ENCODE data around the gene OSBPL1A. TPM values are rescaled to one million over a fixed set of nuclear protein-coding genes. Genes with fewer than 3 reads are reported as not detected.

OSBPL1A gene
- total and polyA plus RNA-seq, 2 of the 8 experiments (the other 6 are each of a cell fraction or from before 2014, with no cell fraction given) = 53.2 to 74.9 TPM

GRCh38 chr18:24427484-24427883 is 29.9 kb upstream of the OSBPL1A start:
- Histone ChIP-seq H3K4me2 (ENCODE audit: insufficient read depth in 1 of 2, low read depth in 2 of 2, low read length in 2 of 2) (peak overlapping the region; percentile 76 to 87), H3K4me3 (ENCODE audit: extremely low read depth in 1 of 4, insufficient read depth in 2 of 4, low read depth in 3 of 4, low read length in 4 of 4) (peak overlapping the region; percentile 83 to 94 (median 84)), H3K23me2 (ENCODE audit: low read depth, low read length) (peaks cover 3% of the 10 kb centered on the region; the same call in 1 of the 2 replicates), H3K79me2 (ENCODE audit: control insufficient read depth in 1 of 2, insufficient read depth in 2 of 2, low read length in 2 of 2) (peaks cover 0 to 18% of the 10 kb centered on the region in 2 experiments; a peak in 2 of 4 replicates), H2BK5ac (ENCODE audit: low read depth, low read length) (peak overlapping the region; percentile 26), H4K8ac (ENCODE audit: extremely low read depth, insufficient read depth, low read length) (no peak overlapping the region; the same call in 1 of the 2 replicates), H3K9me3 (ENCODE audit: insufficient read depth in 2 of 2, low read depth in 1 of 2, low read length in 1 of 2) (no peaks in the 10 kb centered on the region), H2AFZ (ENCODE audit: low read length) (no peak overlapping the region), H3K4ac (replicated peaks; ENCODE audit: insufficient read length, low read depth, low read length) (peak overlapping the region; percentile 74), H2BK12ac (ENCODE audit: low read depth, low read length) (no peak overlapping the region), H4K91ac (replicated peaks; ENCODE audit: insufficient read length, low read length) (no peak overlapping the region), H2BK15ac (ENCODE audit: low read length) (no peak overlapping the region), H3K23ac (ENCODE audit: insufficient read length) (no peak overlapping the region), H3K79me1 (ENCODE audit: low read depth, low read length) (no peaks in the 10 kb centered on the region), H4K20me1 (replicated peaks in 1 of 2; ENCODE audit: control insufficient read depth in 1 of 2, insufficient read depth in 2 of 2, low read length in 2 of 2) (no peaks in the 10 kb centered on the region), H3K56ac (replicated peaks; ENCODE audit: insufficient read length, low read depth, low read length) (no peak overlapping the region), H3K27ac (ENCODE audit: low read depth, low read length) (no peak overlapping the region), H3K36me3 (ENCODE audit: control insufficient read depth in 2 of 4, insufficient read depth in 4 of 4, low read length in 3 of 4) (peaks cover 0 to 24% (median 5%) of the 10 kb centered on the region in 4 experiments; a peak in 3 of 8 replicates), H3K27me3 (replicated peaks in 1 of 4; ENCODE audit: control insufficient read depth in 3 of 4, extremely low read depth in 1 of 4, insufficient read depth in 3 of 4, low read length in 3 of 4) (no peaks in the 10 kb centered on the region), H2BK20ac (ENCODE audit: low read length) (no peak overlapping the region), H3K14ac (ENCODE audit: insufficient read length) (no peak overlapping the region), H3K18ac (ENCODE audit: extremely low read depth, low read length) (no peak overlapping the region), H2BK120ac (replicated peaks; ENCODE audit: low read depth, low read length) (no peak overlapping the region), H2AK5ac (ENCODE audit: low read depth, low read length) (no peak overlapping the region), H3K4me1 (replicated peaks in 1 of 4; ENCODE audit: control insufficient read depth in 3 of 4, insufficient read depth in 4 of 4, low read length in 3 of 4) (peaks cover 0 to 6% (median 1%) of the 10 kb centered on the region in 4 experiments; a peak in 2 of 7 replicates), H4K5ac (ENCODE audit: insufficient read length, low read depth, low read length) (no peak overlapping the region), H3K9ac (replicated peaks in 1 of 4; ENCODE audit: extremely low read depth in 1 of 4, low read depth in 3 of 4, low read length in 3 of 4) (peak overlapping the region in 3 of 4 experiments; percentile 30 to 86 (median 42); a peak in 4 of 7 replicates)
- WGBS, 2 experiments (ENCODE audit: extremely low coverage in 1 of 2, insufficient coverage in 1 of 2, insufficient read length in 1 of 2, insufficient replicate concordance in 2 of 2, low coverage in 1 of 2, low lambda C conversion rate in 2 of 2, missing lambda C conversion rate in 1 of 2) = 18% methylated on average over 3 of the region's 3 CpGs; no CpG with 5 or more reads in 1 of the 2 experiments
- ChIA-PET POLR2A (ENCODE audit: partially characterized antibody) (interaction anchor here (0.5 to 2.9 kb wide), 18 partner anchors 8 to 327 kb away, joined by 3 to 18 read pairs (median 6); partner anchors contain the start of genes CABYR and OSBPL1A), CTCF (ENCODE audit: partially characterized antibody) (interaction anchor here (1.0 to 1.4 kb wide), 2 partner anchors 68 to 132 kb away, joined by 3 to 5 read pairs; no protein-coding TSS in a partner anchor)
- DNase-seq (ENCODE audit: low read depth in 1 of 2, low spot score in 2 of 2) = no peak
- peak; percentile 24 for FAIRE-seq
- TF ChIP-seq CTCF (IDR thresholded peaks at IDR 0.05; ENCODE audit: control extremely low read depth in 1 of 3, insufficient read depth in 1 of 3, low read depth in 1 of 3, low read length in 3 of 3) = no peak
- TF ChIP-seq ASH2L (IDR thresholded peaks at IDR 0.05; ENCODE audit: low read length) = no peak
- no peak for TF ChIP-seq SP2 (IDR thresholded peaks at IDR 0.05; ENCODE audit: low read length)
- TF ChIP-seq NRF1 (IDR thresholded peaks at IDR 0.05; ENCODE audit: low read depth, low read length) = no peak
- TF ChIP-seq CTBP2 (IDR thresholded peaks at IDR 0.05; ENCODE audit: borderline replicate concordance, insufficient read depth, insufficient read length, low read length) = no peak
- TF ChIP-seq SAP30 (IDR thresholded peaks at IDR 0.05; ENCODE audit: insufficient read depth, insufficient replicate concordance, low read length) = no peak
- TF ChIP-seq TBP (IDR thresholded peaks at IDR 0.05; ENCODE audit: low read depth, low read length) = no peak
- TF ChIP-seq FOSL1 (IDR thresholded peaks at IDR 0.05; ENCODE audit: insufficient read depth, low read depth, low read length) = no peak
- TF ChIP-seq SUZ12 (IDR thresholded peaks at IDR 0.05; ENCODE audit: low read length) = no peak
- TF ChIP-seq HDAC6 (IDR thresholded peaks at IDR 0.05; ENCODE audit: low read depth, low read length) = no peak
- TF ChIP-seq SIX5 (IDR thresholded peaks at IDR 0.05; ENCODE audit: low read depth, low read length) = no peak
